Stimulated activated CD8-positive, alpha-beta memory T cell treated with anti-CD3 and anti-CD28 coated beads, Interleukin-4, amount 100 ng/mL, for 24 hours (primary cell): ENCODE measurements around the gene HDAC4.
"Not testable (repeated sequence)": the region's sequence is repeated elsewhere in the genome, so short reads cannot be mapped to it uniquely, and the experiment has no call there.

Experiments used
- DNase-seq: peaks from one replicate; pipeline ENCODE4 v3.0.0-alpha.2; 2020; ENCODE audit warnings: low read depth

Gene HDAC4

DNA sequence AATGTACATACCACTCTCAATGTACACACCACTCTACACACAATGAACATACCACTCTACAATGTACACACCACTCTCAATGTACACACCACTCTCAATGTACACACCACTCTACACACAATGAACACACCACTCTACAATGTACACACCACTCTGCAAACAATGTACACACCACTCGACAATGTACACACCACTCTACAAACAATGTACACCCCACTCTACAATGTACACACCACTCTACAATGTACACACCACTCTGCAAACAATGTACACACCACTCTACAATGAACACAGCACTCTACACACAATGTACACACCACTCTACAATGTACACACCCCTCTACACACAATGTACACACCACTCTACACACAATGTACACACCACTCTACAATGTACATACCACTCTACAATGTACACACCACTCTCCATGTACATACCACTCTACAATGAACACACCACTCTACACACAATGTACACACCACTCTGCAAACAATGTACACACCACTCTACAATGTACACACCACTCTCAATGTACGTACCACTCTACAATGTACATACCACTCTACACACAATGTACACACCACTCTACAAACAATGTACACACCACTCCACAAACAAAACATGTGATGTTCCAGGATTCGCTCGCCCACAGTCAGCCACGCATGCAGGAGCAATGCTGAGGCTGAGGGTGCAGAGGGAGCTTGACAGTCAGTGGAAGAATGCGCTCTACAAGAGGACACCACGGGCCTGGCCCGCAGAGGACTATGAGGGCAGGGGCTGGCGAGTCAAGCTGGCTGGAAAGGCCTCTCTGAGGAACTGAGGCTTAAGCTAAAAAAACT is 118.2 kb downstream of the HDAC4 start:
- no peak for DNase-seq

DNA sequence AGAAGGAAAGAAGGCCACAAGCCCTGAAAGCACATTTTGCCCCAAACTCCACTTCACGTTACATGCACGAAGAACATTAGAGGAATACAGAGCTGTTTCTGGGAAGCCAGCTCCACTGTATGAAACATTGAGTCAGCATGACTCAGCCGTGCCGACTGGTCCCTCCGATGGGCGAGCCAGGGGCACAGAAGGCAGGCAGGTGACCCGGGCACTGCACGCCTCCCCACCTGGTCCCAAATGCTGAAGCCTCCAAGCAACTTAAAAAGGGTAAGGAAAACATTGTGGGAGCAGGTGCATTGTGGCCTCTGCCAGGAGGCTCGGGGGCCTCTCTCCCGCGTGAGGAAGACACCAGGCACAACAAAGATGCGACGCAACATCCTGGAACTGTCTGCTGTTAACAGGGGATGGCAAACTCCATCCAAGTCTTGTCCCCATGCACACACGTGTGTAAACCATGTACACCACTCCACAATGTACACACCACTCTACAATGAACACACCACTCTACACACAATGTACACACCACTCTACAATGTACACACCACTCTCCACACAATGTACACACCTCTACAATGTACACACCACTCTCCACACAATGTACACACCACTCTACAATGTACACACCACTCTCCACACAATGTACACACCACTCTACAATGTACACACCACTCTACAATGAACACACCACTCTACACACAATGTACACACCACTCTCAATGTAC is 120.4 kb downstream of the HDAC4 start:
- DNase-seq, result not testable (repeated sequence)

DNA sequence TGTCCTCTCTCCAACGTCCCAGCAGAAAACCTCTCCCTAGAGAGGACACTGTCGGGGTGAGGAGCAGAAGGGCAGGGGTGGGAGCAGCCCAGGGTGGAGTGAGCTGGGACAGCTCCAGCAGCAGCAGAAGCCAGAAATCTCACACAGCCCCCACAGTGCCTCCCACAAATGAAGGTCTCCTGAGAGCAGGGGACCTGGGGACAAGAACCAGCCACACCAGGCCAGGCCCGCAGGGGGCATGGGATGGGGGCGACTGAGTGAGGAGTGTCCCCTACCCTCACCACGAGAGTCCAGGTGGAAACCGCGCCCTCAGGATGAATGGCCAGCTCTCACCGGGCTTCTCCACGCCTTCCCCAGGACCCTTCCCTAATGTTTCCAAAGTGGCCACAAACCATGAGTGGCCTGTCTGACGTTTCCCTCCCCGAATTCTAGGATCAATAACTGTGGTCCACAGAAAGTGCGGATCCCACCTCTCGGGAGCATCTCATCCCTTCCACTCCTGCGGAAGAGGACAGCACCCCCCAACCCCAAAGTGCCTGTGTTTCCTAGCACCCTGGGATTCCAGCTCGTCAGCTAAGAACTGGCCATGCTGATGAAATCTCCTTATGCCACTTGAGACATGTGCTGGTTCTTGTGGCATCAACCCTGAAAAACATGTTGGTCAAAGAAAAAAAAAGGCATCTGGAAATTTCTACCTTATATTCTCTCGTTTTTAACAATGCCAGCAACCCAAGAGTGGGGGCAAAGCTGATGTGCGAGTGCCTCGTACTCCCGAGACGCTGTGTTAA is 121.1 kb downstream of the HDAC4 start:
- DNase-seq, result no peak

DNA sequence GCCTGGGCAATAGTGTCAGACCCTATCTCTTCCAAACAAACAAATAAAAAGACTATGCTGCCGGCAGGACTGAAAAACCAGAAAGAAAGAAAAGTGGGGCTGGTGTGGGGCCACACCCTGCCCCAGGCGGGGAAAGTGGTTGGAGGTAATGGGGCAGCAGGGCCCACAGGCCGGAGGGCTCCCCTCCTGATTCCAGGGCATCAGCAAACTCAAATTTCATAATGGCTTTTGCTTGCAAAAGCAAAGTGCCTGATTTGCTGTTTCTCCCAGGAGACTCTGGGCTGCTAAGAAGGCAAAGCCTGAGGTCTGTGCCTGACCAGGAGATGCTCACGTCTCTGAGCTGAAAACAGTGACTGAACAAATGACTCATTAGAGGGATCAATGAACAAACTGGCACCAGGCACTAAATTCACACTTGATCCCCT is 121.9 kb downstream of the HDAC4 start:
- DNase-seq, result no peak

DNA sequence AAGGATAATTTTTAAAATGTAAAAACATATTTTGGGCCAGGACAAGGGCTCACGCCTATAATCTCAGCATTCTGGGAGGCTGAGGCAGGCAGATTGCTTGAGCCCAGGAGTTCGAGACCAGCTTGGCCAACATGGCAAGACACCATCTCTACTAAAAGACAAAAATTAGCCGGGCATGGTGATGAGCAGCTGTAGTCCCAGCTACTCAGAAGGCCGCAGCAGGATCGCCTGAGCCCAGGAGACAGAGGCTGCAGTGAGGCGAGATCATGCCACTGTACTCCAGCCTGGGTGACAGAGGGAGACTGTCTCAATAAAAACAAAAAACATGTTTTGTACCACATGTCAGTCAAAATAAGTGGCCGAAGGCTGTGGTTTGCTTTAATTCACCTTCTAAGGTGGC is 122.5 kb downstream of the HDAC4 start:
- DNase-seq, result no peak

DNA sequence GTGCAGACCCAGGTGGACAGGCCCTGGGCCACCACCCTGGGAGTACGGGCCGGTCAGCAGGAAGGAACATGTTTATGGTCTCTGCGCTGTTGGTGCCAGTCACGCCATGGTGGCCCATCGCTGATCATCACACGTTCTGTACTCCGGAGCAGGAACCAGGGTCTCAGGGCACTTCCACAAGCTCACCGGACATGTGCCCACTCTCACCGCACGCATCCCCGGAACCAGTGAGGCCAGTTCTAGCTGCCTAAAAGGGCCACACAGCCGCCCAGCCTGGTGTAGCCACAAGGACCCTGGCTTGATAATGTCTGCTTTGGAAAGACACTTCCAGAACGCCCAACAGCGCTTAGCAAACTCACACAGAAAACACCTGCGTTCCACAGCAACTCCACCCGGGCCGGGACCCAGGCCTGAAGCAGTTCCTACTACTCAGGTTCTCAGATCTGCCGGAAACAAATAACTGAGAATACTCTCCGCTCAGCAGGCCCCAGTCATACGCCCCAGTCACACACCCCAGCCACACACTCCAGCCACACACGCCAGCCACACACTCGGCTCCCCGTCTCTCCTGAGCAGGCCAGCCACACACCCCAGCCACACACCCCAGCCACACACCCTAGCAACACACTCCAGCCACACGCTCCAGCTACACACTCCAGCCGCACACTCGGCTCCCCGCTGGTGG is 123.3 kb downstream of the HDAC4 start:
- DNase-seq, result no peak

DNA sequence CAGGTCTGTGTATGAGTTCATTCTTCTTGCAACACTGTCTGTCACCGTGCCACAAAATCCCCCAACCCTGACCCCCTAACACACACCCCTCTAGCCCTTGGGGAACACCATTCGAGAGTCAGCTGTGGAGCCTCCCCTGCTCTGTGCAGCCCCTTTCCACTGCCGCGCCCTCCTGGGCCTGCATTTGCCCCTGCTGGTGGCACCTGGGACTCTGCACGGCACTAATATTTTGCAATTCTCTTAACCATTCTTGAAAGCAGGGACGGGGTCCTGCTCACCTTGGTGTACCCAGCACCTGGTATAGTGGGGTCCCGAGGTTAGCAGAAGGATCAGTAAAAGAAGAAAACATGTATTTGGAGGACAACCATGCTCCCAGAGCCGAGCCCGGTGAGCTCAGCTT is 124.0 kb downstream of the HDAC4 start:
- no peak for DNase-seq

DNA sequence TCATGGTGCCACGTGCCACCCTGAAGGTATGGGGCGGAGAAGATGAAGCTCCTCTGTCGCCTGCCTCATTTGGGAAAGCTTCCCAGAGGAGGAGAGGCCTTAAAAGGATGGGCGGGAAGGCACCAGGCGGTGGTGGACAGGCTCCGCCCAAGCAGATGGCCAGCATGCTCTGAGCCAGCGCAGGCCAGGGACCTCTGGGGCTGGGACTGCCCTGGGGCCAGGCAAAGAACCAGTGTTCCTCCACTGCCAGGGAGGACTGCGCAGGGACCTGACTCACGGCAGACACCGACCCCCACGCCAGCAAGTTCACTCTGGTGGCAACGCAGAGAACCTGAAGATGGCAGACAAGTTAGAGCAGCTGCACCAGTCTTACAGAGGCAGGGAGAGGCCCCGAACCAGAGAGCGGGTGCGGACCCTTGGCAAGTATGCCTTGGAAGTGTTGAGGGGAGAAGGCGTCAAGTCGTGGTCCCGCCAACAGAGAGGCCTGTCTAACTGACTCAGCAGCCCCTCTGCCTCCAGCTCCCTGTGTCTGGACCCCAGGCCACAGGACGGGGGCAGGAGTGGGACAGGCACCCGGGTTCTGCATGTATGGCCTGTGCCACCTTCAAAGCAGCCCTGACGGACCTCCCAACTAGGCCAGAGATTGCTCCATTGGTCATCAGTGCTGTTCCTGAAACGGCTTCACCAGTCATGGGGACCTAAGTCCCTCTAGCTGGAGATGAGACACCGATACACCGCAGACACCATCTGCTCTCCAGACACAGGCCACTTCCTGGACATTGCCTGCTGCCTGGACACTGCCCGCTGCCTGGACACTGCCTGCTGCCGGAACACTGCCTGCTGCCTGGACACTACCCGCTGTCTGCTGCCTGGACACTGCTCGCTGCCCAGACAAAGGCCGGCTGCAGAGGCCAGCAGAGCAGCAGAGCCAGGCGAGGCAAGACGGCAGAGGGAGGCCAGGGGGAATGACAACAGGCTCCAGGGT is 124.7 kb downstream of the HDAC4 start:
- no peak for DNase-seq

DNA sequence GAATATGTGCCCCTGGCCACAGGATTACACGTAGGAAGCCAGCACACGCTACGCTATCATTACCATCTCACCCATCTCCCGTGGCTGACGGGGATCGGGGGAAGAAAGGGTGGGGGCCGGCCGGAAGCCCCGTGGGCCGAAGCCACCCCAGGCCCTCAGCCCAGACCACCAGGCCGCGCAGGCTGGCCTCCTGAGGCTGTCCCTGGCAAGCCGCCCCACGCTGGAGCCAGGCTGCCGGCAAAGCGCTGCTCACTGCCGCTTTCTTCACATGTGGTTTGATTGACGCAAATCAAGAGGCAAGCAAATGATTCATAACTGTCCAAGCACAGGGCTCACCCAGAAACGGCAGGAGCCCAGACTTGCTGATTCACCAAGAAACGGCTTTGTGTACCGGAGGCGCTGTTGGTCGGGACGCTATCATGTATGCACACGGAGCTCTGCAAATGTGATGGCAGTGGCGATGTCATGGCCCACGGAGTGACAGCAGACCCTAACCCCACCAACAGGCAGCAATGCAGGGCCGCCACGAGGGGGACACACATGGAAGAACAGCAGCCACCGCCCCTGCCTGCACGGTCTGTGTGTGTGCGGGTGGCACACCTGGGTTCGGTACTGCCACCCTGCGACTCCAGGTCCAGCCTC is 125.7 kb downstream of the HDAC4 start:
- DNase-seq, result peak; percentile 63

DNA sequence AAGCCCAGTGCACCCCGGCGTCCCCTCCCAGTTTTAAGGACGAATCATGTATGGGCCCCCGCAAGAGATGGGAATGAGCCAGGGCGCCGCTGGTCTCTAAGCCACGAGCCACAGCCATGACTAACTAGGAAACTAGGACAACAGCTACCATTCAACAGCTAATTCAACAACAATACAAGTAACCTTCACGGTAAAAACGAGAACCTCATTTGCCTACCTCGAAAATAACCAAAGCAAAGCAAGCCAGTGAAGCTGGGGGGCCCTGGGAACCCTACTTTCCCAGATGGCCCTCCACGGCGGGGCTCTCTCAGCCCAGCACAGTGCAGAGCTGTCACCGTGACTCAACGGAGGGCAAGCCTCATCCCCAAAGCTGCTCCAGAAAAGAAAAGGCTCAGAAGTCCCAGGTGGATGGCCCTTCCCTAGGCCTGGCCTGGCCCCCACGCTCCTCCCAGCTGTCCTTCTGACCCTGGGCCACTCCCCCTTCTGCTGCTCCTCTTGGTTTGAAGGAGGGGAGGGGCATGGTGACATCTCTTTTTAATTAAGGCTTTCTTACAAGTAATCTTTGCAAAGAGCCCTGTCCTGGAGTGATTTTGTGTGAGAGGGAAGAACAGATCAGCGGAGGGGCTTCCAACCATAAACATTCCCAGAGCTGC is 126.3 kb downstream of the HDAC4 start:
- no peak for DNase-seq

DNA sequence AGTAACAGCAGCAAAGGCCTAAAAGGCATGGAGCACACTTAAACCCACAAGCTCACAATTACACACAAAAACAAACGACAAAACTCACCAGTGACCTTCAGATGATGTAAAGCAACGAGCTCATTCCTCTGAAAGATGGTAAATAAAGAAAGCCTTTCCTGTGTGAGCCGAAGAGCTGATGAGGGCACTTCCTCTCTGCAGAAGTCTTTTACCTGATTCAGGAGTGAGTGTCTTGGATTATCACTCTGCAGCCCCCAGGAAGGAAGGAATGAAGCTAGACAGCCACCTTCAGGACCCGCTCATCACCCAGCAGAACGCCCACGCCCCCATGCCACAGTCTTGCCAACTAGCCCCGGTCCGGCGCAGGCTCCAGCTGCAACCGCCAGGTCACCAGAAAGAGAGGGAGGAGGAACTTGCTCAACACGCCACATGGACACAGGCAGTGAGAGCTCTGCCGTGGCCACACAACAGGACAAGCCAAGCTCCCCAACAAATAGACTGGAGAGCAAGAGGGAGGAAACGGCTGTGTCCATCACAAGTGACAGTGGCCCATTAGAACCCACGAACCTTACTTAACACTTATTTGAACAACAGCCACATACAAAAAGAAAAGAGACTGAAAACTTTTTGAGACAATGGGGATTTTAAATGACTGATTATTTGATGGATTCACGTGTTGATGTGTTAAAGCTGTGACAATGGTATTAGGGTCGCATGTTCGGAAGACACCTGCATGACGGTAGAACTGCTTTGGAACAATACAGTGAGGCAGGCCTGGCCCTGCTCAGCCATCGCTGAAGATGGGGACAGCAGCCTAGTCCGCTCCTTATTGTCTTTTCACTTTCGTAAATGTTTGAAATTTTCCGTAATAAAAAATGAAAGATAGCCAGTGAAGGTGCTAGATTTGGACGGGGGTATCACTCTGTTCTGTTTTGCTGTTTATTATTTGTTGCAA is 127.3 kb downstream of the HDAC4 start:
- no peak for DNase-seq

DNA sequence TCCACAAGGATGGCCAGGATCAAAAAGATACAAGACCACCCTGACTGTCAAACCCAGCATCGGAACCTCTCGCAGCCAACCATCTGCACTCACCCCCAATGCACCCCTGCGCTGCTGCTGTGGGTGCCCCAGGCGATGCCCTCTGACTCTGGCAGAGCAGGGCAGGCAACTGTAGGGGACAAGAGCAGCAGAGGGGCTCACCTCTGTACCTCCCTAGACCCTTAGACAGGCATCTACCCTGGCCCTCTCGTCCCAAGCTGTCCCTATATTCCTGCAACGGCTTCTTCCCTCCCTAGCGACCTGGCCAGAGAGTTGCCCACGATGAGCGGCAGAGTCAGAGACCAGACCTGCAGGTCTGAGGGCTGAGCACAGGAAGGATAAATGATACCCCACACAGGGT is 128.2 kb downstream of the HDAC4 start:
- no peak for DNase-seq

DNA sequence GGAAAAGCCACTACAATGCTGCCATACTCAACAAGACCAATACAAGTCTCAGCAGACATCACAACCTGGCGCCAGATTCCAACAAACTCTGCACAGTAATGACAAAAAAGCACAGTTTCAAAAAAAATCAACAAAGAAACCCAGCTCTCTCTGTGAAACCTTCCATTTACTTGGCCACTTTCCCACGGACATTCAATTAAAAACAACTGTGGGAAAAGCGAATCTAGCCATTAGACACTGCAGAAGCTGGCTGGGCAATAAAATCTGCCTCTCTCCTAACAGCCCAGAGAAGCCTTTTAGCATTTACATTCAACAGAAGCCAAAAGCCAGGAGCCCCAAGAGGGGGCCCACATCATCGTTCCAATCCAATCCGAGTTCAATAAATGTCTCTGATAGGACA is 128.9 kb downstream of the HDAC4 start:
- no peak for DNase-seq

DNA sequence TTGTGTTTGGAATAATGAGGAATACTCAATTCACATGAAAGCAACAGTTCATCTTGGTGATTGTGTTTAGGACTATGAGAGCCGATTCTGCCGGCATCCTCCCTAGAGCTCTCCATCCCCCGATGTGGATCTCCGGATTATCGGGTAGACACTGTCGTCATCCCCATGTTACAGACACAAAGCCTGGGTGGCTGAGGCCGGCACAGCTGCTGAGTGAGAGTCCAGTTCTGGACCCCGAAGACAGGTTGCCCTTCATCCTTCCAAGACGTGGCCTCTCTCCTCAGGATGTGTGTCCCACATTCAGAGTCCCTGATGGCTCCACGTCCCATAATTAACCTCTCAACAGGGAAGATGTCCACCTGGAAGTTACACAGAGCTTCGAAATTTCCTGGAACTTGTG is 129.3 kb downstream of the HDAC4 start:
- DNase-seq, result no peak

DNA sequence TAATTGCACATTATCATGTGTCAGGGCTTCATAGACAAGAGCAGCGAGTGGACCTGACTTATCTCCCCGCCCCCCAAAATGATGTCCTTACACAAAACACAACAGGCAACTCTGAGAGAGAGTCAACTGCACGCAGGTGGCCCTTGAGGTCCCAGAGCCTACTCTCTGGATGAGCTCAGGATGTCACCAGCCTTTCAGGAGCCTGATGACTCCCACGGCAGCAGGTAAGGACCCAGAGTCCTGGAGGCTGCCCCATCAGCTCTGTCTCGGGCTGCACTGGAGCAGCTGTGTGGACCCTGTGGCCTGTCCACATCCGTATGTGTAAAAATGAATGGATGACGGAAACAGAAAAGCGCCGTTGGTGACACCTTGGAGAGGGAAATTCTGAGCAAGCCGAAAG is 130.9 kb downstream of the HDAC4 start:
- DNase-seq, result no peak

DNA sequence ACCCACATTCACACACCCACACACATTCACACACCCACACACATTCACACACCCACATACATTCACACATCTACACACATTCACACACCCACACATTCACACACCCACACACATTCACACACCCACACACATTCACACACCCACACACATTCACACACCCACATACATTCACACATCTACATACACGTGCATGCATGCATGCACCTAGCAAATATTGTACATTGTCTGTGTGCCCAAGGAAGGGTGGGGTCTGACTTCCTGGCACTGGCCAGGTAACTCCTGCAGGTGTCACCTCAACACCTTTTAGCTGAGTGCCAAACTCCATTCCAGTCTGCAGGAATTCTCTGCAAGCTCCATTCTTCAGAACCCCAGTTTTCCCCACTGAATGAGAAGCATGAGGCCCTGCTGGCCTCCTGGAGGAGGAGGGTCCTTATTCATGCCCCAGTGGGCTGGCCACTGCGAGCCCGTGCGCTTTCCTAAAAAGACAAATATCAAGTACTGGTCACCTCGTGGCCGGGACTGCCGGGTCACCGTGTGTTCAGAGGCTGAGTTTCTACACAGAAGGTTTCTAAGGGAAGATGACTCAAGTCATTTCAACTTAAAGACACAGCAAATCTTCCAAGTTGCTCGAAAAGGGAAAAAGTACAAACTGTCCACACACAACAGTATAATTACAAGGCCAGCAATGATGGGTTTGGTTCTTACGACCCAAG is 131.5 kb downstream of the HDAC4 start:
- DNase-seq, result no peak

DNA sequence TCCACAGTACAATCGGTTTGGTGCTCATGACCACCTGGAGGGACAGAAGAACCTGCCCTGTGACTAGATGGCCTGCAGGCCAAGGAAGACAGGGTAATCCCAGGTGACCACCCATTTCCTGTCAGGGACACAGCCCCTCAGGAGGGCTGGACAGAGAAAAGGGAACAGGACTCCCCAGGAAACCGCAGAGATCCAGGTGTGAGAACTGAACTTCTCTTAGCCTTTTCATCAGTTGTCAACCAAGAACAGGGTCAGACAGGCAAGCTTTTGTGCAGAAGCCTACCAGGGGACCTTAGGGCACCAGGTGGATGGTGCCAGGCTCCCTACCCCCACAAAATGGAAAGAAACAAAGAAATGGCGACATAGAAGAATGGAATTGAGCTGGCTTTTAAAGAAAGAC is 132.3 kb downstream of the HDAC4 start:
- DNase-seq, result no peak

DNA sequence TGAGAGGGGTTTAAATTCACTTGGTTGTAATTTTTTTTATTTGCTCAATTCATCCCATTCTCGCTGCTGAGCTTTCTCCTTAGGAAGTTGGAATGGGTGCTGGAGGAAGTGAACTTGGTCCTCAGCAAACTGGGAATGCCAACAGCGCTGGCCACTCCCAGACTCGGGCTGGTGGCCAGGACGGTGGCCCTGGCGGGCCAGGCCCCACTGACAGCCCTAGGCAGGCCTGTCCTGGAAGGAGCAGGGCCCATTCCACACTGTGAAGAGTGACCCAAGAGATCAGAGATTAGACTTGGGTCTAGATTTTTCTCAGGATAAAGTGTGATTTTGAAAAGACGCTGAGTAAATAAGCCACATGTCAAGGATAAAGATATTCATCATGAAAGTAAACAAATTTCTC is 132.7 kb downstream of the HDAC4 start:
- DNase-seq, result no peak
